SK-N-SH (cell line): Measurements from ENCODE around the gene BMF. TPM values are rescaled to one million over a fixed set of nuclear protein-coding genes. Genes with fewer than 3 reads are reported as not detected.

Source experiments
- CTCF ChIA-PET: fragments of 300-600, 350-600 bp; formaldehyde crosslinking; extraction: SDS; loops from one replicate; lab custom pipeline; 2021; lab: Yijun Ruan, JAX
- POLR2A ChIA-PET: fragments of 350-600 bp; sonication (Branson Sonifier 250); formaldehyde crosslinking; extraction: SDS; loops from one replicate; lab custom pipeline; 2020; ENCODE audit warnings: antibody characterized with exemption, inconsistent platforms; lab: Yijun Ruan, JAX
- DNase-seq: peaks from one replicate; pipeline ENCODE4 v3.0.0; 2012
- H2AFZ ChIP-seq: fragments of 200-600 bp; sonication (generic); 2 replicates; pipeline ENCODE4 v1.8.1; 2016; ENCODE audit warnings: antibody characterized with exemption, mild to moderate bottlenecking, low read depth
- H3F3A ChIP-seq: fragments of 200-600 bp; sonication (generic); replicated peaks from 2 replicates; pipeline ENCODE3; 2016; ENCODE audit warnings: antibody characterized with exemption, mild to moderate bottlenecking; ENCODE audit not compliant: insufficient read depth
- H3K27ac ChIP-seq, 2 experiments: fragments of 200-500 bp in 1 of 2; fragments of 200-600 bp in 1 of 2; sonication (Bioruptor generic) in 1 of 2; sonication (generic), shearing (Covaris generic) in 1 of 2; 2 replicates each; pipeline versions ENCODE4 v1.5.1 to v1.6.1; 2014 to 2016; ENCODE audit warnings: low read depth in 2 of 2, inconsistent platforms in 1 of 2, low read length in 1 of 2, mild to moderate bottlenecking in 1 of 2, mixed read lengths in 1 of 2
- H3K27me3 ChIP-seq: fragments of 200-600 bp; sonication (generic), shearing (Covaris generic); 2 replicates; pipeline ENCODE4 v1.6.1; 2016; ENCODE audit warnings: mixed run types; ENCODE audit not compliant: insufficient read depth
- H3K36me3 ChIP-seq, 2 experiments: fragments of 200-500 bp in 1 of 2; fragments of 200-600 bp in 1 of 2; sonication (Bioruptor generic) in 1 of 2; sonication (generic) in 1 of 2; replicated peaks in 1 of 2; 2 replicates each; pipeline versions ENCODE3 to v1.5.1; 2014 to 2016; ENCODE audit warnings: low read length in 1 of 2, mild to moderate bottlenecking in 1 of 2; ENCODE audit not compliant: insufficient read depth in 2 of 2, control insufficient read depth in 1 of 2
- H3K4me1 ChIP-seq, 2 experiments: fragments of 200-500 bp in 1 of 2; fragments of 200-600 bp in 1 of 2; sonication (Bioruptor generic) in 1 of 2; sonication (generic), shearing (Covaris generic) in 1 of 2; 2 replicates each; pipeline versions ENCODE4 v1.5.1 to v1.6.1; 2014 to 2016; ENCODE audit warnings: low read depth in 1 of 2, low read length in 1 of 2, mixed run types in 1 of 2; ENCODE audit not compliant: insufficient read depth in 2 of 2, control insufficient read depth in 1 of 2
- H3K4me2 ChIP-seq: fragments of 200-600 bp; sonication (generic), shearing (Covaris generic); 2 replicates; pipeline ENCODE4 v1.6.1; 2017; ENCODE audit warnings: mixed run types
- H3K4me3 ChIP-seq, 2 experiments: fragments of 200-500 bp in 1 of 2; fragments of 200-600 bp in 1 of 2; sonication (Bioruptor generic) in 1 of 2; sonication (generic), shearing (Covaris generic) in 1 of 2; 2 replicates each; pipeline versions ENCODE4 v1.5.1 to v1.8.1; 2014 to 2016; ENCODE audit warnings: low read depth in 2 of 2, inconsistent platforms in 1 of 2, low read length in 1 of 2, mild to moderate bottlenecking in 1 of 2, mixed read lengths in 1 of 2, moderate library complexity in 1 of 2
- H3K79me2 ChIP-seq: fragments of 200-600 bp; sonication (generic); 2 replicates; pipeline ENCODE4 v1.8.1; 2017; ENCODE audit warnings: mild to moderate bottlenecking; ENCODE audit not compliant: insufficient read depth
- H3K9ac ChIP-seq: fragments of 200-600 bp; sonication (generic); 2 replicates; pipeline ENCODE4 v1.6.1; 2017; ENCODE audit warnings: mixed run types
- H3K9me2 ChIP-seq: fragments of 200-600 bp; sonication (generic); 2 replicates; pipeline ENCODE4 v1.6.1; 2017; ENCODE audit warnings: mixed run types
- H3K9me3 ChIP-seq: fragments of 200-600 bp; sonication (generic); 2 replicates; pipeline ENCODE4 v1.6.1; 2017; ENCODE audit warnings: mixed run types, mild to moderate bottlenecking, moderate library complexity
- H4K20me1 ChIP-seq: fragments of 200-600 bp; sonication (generic); 2 replicates; pipeline ENCODE4 v1.6.1; 2017; ENCODE audit warnings: mild to moderate bottlenecking, mixed run types; ENCODE audit not compliant: insufficient read depth
- CHD2 ChIP-seq: fragments of 150-350 bp; IDR thresholded peaks from 2 replicates; pipeline ENCODE4 v1.6.1; 2018; ENCODE audit warnings: low read length; ENCODE audit not compliant: partially characterized antibody
- EP300 ChIP-seq, 2 experiments: IDR thresholded peaks; 2 replicates each; pipeline versions ENCODE4 v1.4.0 to v1.6.1; 2012; ENCODE audit warnings: borderline replicate concordance in 1 of 2, low read depth in 1 of 2, low read length in 1 of 2
- EZH2phosphoT487 ChIP-seq: fragments of 200-600 bp; sonication (generic); IDR thresholded peaks from 2 replicates; pipeline ENCODE4 v1.6.1; 2017; ENCODE audit warnings: low read depth, mixed run types, mild to moderate bottlenecking, antibody characterized with exemption, moderate library complexity, borderline replicate concordance
- FOSL2 ChIP-seq: IDR thresholded peaks from 2 replicates; pipeline ENCODE4 v1.4.0; 2012; ENCODE audit warnings: low read depth, mild to moderate bottlenecking, moderate library complexity, borderline replicate concordance
- FOXM1 ChIP-seq: IDR thresholded peaks from 2 replicates; pipeline ENCODE4 v1.4.0; 2012; ENCODE audit warnings: low read depth, mild to moderate bottlenecking
- GATA2 ChIP-seq: sonication (generic); formaldehyde crosslinking; IDR thresholded peaks from 2 replicates; pipeline ENCODE4 v1.5.0; 2020; ENCODE audit warnings: mild to moderate bottlenecking, missing genetic modification reagents
- MAX ChIP-seq: IDR thresholded peaks from 2 replicates; pipeline ENCODE4 v1.4.0; 2012; ENCODE audit warnings: low read depth
- MEF2A ChIP-seq: IDR thresholded peaks from 2 replicates; pipeline ENCODE4 v1.4.0; 2012; ENCODE audit warnings: low read depth, borderline replicate concordance
- NFIC ChIP-seq: IDR thresholded peaks from 2 replicates; pipeline ENCODE4 v1.4.0; 2012; ENCODE audit warnings: borderline replicate concordance
- PBX3 ChIP-seq: IDR thresholded peaks from 2 replicates; pipeline ENCODE4; 2012
- POLR2AphosphoS5 ChIP-seq: IDR thresholded peaks from 2 replicates; pipeline ENCODE4 v1.6.1; 2012; ENCODE audit warnings: low read depth, low read length
- RCOR1 ChIP-seq: fragments of 150-350 bp; IDR thresholded peaks from 2 replicates; pipeline ENCODE4 v1.6.1; 2017; ENCODE audit warnings: antibody characterized with exemption, low read length
- RXRA ChIP-seq: IDR thresholded peaks from 2 replicates; pipeline ENCODE4 v1.4.0; 2012; ENCODE audit warnings: low read depth, mild to moderate bottlenecking, borderline replicate concordance
- TCF12 ChIP-seq: IDR thresholded peaks from 2 replicates; pipeline ENCODE4 v1.4.0; 2012
- TEAD4 ChIP-seq: IDR thresholded peaks from 2 replicates; pipeline ENCODE4 v1.4.0; 2012; ENCODE audit warnings: mild to moderate bottlenecking, borderline replicate concordance; ENCODE audit not compliant: insufficient read depth
- ZBTB33 ChIP-seq: IDR thresholded peaks from 2 replicates; pipeline ENCODE4 v1.4.0; 2012; ENCODE audit warnings: low read depth, borderline replicate concordance
- WGBS: methylation state at CpG from one replicate; pipeline ENCODE4 v1.1.6; 2017; ENCODE audit warnings: low lambda C conversion rate; 5-methylcytosine and 5-hydroxymethylcytosine counted together
- polyA plus RNA-seq, 3 experiments: library from polyadenylated mRNA; depleted of rRNA; stranded (reverse); fragments of >200 nt; gene quantifications; 2 replicates each; pipeline ENCODE4 v1.2.3, GENCODE V29; 2012
- TF ChIP-seq, protein P1 (sequence below): fragments of 200-600 bp; sonication (generic); IDR thresholded peaks from 2 replicates; pipeline ENCODE4 v1.6.1; 2017; ENCODE audit warnings: antibody characterized with exemption, mild to moderate bottlenecking, moderate library complexity

The BMF gene
- polyA plus RNA-seq, 1 of the 3 experiments (the other 2 are of a cell fraction): 0.72 TPM

DNA sequence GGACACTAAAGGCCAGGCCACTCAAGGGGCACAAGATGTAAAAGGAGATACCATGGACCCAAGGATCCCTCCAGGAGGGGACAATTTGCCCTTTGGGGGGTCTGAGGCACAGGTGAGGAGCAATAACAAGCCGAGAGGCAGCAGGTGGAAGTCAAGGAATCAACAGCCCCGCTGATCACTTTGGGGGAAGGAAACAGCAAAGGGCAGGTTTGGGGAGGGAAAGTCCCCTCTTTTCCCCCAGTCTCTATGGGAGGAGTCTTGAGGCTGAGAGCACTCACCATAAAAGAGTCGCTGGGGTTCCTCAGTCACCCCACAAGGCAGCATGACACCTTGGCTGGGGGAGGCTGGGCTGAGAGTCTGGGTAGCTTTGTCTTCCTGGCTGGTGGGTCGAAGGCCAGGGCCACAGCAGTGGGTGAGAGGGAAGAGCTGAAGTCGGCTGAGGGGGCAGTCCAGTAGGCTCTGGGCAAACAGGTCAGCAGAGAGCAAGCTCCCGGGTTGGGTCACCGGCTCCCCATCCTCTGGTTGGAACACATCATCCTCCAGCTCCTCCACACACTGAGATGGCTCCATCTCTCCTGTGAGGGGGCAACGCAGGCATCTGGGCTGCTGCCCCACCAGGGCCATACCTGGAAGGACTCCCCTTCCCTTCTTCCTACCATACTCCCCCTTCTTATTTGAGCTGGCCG lies 3.0 kb downstream of the BMF start:
- H4K20me1 ChIP-seq: no peaks in the 10 kb centered on the region
- ChIA-PET CTCF (interaction anchor here (0.6 to 13.1 kb wide), 40 partner anchors 9 to 349 kb away, joined by 3 to 153 read pairs (median 6); partner anchors contain the start of genes BUB1B and PAK6), POLR2A (no interaction called here)
- no peak overlapping the region for H3K4me3 ChIP-seq
- H3K4me1 ChIP-seq: peaks cover 27 to 54% of the 10 kb centered on the region in 2 experiments
- H3K79me2 ChIP-seq: no peaks in the 10 kb centered on the region
- TF ChIP-seq NFIC: no peak
- TF ChIP-seq EZH2phosphoT487: no peak
- TF ChIP-seq MAX: no peak
- no peak for TF ChIP-seq RCOR1
- no peak for TF ChIP-seq EP300 (IDR thresholded peaks at IDR 0.05; ENCODE audit: borderline replicate concordance in 1 of 2, low read depth in 1 of 2, low read length in 1 of 2)
- no peak for TF ChIP-seq MEF2A
- TF ChIP-seq, protein P1, sequence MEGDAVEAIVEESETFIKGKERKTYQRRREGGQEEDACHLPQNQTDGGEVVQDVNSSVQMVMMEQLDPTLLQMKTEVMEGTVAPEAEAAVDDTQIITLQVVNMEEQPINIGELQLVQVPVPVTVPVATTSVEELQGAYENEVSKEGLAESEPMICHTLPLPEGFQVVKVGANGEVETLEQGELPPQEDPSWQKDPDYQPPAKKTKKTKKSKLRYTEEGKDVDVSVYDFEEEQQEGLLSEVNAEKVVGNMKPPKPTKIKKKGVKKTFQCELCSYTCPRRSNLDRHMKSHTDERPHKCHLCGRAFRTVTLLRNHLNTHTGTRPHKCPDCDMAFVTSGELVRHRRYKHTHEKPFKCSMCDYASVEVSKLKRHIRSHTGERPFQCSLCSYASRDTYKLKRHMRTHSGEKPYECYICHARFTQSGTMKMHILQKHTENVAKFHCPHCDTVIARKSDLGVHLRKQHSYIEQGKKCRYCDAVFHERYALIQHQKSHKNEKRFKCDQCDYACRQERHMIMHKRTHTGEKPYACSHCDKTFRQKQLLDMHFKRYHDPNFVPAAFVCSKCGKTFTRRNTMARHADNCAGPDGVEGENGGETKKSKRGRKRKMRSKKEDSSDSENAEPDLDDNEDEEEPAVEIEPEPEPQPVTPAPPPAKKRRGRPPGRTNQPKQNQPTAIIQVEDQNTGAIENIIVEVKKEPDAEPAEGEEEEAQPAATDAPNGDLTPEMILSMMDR: no peak
- TF ChIP-seq GATA2 (CRISPR knock-in tag): no peak
- TF ChIP-seq RXRA: no peak
- TF ChIP-seq CHD2: no peak
- TF ChIP-seq PBX3: no peak
- no peaks in the 10 kb centered on the region for H3K9me2 ChIP-seq
- peak overlapping the region in 1 of 2 experiments; percentile 50; a peak in 1 of 4 replicates for H3K27ac ChIP-seq
- DNase-seq: no peak
- peak overlapping the region; percentile 17; the same call in 1 of the 2 replicates for H3K4me2 ChIP-seq
- no peaks in the 10 kb centered on the region for H3K27me3 ChIP-seq
- no peaks in the 10 kb centered on the region for H3K9me3 ChIP-seq
- no peak overlapping the region for H3K9ac ChIP-seq
- H2AFZ ChIP-seq: 0 out of 2 replicates have a peak overlapping the region, but pooled peaks have one; percentile 52
- peaks cover 22% of the 10 kb centered on the region for H3F3A ChIP-seq
- WGBS: 89% methylated on average over 9 of the region's 9 CpGs
- H3K36me3 ChIP-seq: no peaks in the 10 kb centered on the region

- ChIA-PET CTCF (interaction anchor here (0.6 to 13.1 kb wide), 54 partner anchors 10 to 416 kb away, joined by 3 to 153 read pairs (median 4); partner anchors contain the start of genes BUB1B and PAK6), POLR2A (interaction anchor here (0.6 to 1.0 kb wide), 2 partner anchors 10 to 67 kb away, joined by 3 read pairs; no protein-coding TSS in a partner anchor)
- H3K36me3 ChIP-seq: no peaks in the 10 kb centered on the region
- H3K4me2 ChIP-seq: peak overlapping the region; percentile 17; the same call in 1 of the 2 replicates
- H3K79me2 ChIP-seq: no peaks in the 10 kb centered on the region
- H3K9me2 ChIP-seq: no peaks in the 10 kb centered on the region
- peak; percentile 85 for DNase-seq
- no peaks in the 10 kb centered on the region for H3K27me3 ChIP-seq
- H2AFZ ChIP-seq: 0 out of 2 replicates have a peak overlapping the region, but pooled peaks have one; percentile 52
- peaks cover 22% of the 10 kb centered on the region for H3F3A ChIP-seq
- peaks cover 28 to 61% of the 10 kb centered on the region in 2 experiments for H3K4me1 ChIP-seq
- WGBS: 8% methylated on average over 15 of the region's 16 CpGs
- no peaks in the 10 kb centered on the region for H4K20me1 ChIP-seq
- peak overlapping the region in 1 of 2 experiments; percentile 97; a peak in 2 of 4 replicates for H3K27ac ChIP-seq
- peak overlapping the region; percentile 6 to 38; a peak in 2 of 4 replicates for H3K4me3 ChIP-seq
- H3K9me3 ChIP-seq: no peaks in the 10 kb centered on the region
- H3K9ac ChIP-seq: no peak overlapping the region
- no peak for TF ChIP-seq TEAD4
- no peak for TF ChIP-seq FOXM1
- no peak for TF ChIP-seq POLR2AphosphoS5
- TF ChIP-seq FOSL2: no peak
- TF ChIP-seq CHD2: no peak
- no peak for TF ChIP-seq ZBTB33
- TF ChIP-seq TCF12: no peak
These were observed 3.7 kb downstream of the BMF start for GRCh38 chr15:40104865-40105516.
